ENCODE data around the gene PLET1. TPM values are rescaled to one million over a fixed set of nuclear protein-coding genes. Genes with fewer than 3 reads are reported as not detected.

Gene PLET1
- not detected for total RNA-seq

GRCh38 chr11:112260490-112260889, at the start of gene PLET1:
Gene PLET1, minus strand, starts transcription at chr11:112260860. Its CDS starts 271 bp downstream, at chr11:112260589.
- no peak for DNase-seq

- DNase-seq = no peak
Measured at GRCh38 chr11:112310419-112310818, 49.8 kb upstream of the PLET1 start.

GRCh38 chr11:112308651-112309050, 48.0 kb upstream of the PLET1 start:
- DNase-seq = no peak

- no peak for DNase-seq
Measured at GRCh38 chr11:112307616-112308015, 47.0 kb upstream of the PLET1 start.

- DNase-seq = no peak
Measured at GRCh38 chr11:112306230-112306629, 45.6 kb upstream of the PLET1 start.

- DNase-seq = no peak
Measured at GRCh38 chr11:112304914-112305313, 44.3 kb upstream of the PLET1 start.

- DNase-seq = no peak
Measured at GRCh38 chr11:112303616-112304015, 43.0 kb upstream of the PLET1 start.

- DNase-seq = no peak
Measured at GRCh38 chr11:112302226-112302868, 41.7 kb upstream of the PLET1 start.

- DNase-seq = no peak
Measured at GRCh38 chr11:112300094-112300786, 39.6 kb upstream of the PLET1 start.

GRCh38 chr11:112298535-112298934, 37.9 kb upstream of the PLET1 start:
- DNase-seq = peak; percentile 43

- DNase-seq = no peak
Measured at GRCh38 chr11:112297248-112297866, 36.7 kb upstream of the PLET1 start.

- no peak for DNase-seq
Measured at GRCh38 chr11:112296044-112296443, 35.4 kb upstream of the PLET1 start.

GRCh38 chr11:112294688-112295340, 34.2 kb upstream of the PLET1 start:
- no peak for DNase-seq

- DNase-seq = peak; percentile 63
Measured at GRCh38 chr11:112293614-112294013, 33.0 kb upstream of the PLET1 start.

- DNase-seq = peak; percentile 39
Measured at GRCh38 chr11:112292785-112293407, 32.2 kb upstream of the PLET1 start.

- no peak for DNase-seq
Measured at GRCh38 chr11:112292188-112292587, 31.5 kb upstream of the PLET1 start.

GRCh38 chr11:112291191-112291590, 30.5 kb upstream of the PLET1 start:
- DNase-seq = no peak

GRCh38 chr11:112290493-112290850, 29.8 kb upstream of the PLET1 start:
- no peak for DNase-seq

GRCh38 chr11:112289588-112290492, 29.2 kb upstream of the PLET1 start:
- peak; percentile 88 for DNase-seq

GRCh38 chr11:112288021-112288420, 27.4 kb upstream of the PLET1 start:
- no peak for DNase-seq

- no peak for DNase-seq
Measured at GRCh38 chr11:112285841-112286311, 25.2 kb upstream of the PLET1 start.

Measured in tongue (tissue), 2 donors.